GM23248 (cell line): ENCODE results near the gene LRRC55.

Source experiments
- EZH2 ChIP-seq: fragments of 200-600 bp; sonication (generic); IDR thresholded peaks from 2 replicates; pipeline ENCODE4 v1.6.1; 2018; ENCODE audit warnings: antibody characterized with exemption, mild to moderate bottlenecking; ENCODE audit not compliant: insufficient read depth, poor library complexity, severe bottlenecking
- EZH2phosphoT487 ChIP-seq: fragments of 200-600 bp; sonication (generic); IDR thresholded peaks from 2 replicates; pipeline ENCODE4 v1.6.1; 2018; ENCODE audit warnings: antibody characterized with exemption, moderate library complexity, mild to moderate bottlenecking, low read depth; ENCODE audit not compliant: insufficient read depth

DNA sequence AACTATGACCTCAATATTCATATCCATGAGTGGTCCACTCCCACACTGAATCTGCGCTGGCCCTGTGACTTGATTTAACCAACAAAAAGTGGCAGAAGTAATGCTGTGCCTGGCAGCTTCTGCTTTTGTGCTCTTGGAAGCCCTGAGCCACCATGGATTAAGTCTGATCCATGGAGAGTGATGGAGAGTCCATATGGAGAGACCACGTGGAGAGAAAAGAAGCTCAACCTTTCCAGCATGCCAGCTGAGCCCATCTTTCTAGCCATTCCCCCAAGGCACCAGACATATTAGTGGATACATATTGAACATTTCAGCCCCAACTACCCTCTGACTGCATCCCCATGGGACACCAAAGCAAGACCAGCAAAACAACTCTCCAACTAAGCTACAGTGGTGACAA lies 16.0 kb downstream of the LRRC55 start:
- no peak for TF ChIP-seq EZH2
- TF ChIP-seq EZH2phosphoT487: no peak
